GM12891 (cell line): ENCODE results near the gene SMIM5.

Source experiments
- POLR2A ChIP-seq: IDR thresholded peaks from 2 replicates; pipeline ENCODE4 v1.6.1; 2011; ENCODE audit warnings: low read depth, low read length, control low read depth
- POLR2AphosphoS5 ChIP-seq: IDR thresholded peaks from 2 replicates; pipeline ENCODE4 v1.6.1; 2011; ENCODE audit warnings: low read depth, low read length, control low read depth
- SPI1 ChIP-seq: IDR thresholded peaks from 2 replicates; pipeline ENCODE4 v1.6.1; 2011; ENCODE audit warnings: low read depth, low read length, control low read depth
- TAF1 ChIP-seq: IDR thresholded peaks from 2 replicates; pipeline ENCODE4 v1.6.1; 2011; ENCODE audit warnings: low read depth, low read length, control low read depth

GRCh38 chr17:75664099-75664549, 30.9 kb downstream of the SMIM5 start:
- TF ChIP-seq POLR2AphosphoS5, result no peak
- TF ChIP-seq POLR2A, result no peak
- no peak for TF ChIP-seq TAF1
- peak; percentile 98 for TF ChIP-seq SPI1
